Right lobe of liver (tissue), 6 donors: ENCODE results near the gene NFIB. TPM values are rescaled to one million over a fixed set of nuclear protein-coding genes. Genes with fewer than 3 reads are reported as not detected.

ENCODE experiments used
- ATAC-seq, 4 donors: fragments of 200-7000 bp; cut with Tn5 transposase; one replicate each; pipeline ENCODE4 v1.9.1; 2020; ENCODE audit warnings: mild to moderate bottlenecking in 4 of 4, moderate library complexity in 4 of 4
- DNase-seq, 3 donors: peaks; one replicate each; pipeline ENCODE4 v3.0.0-alpha.2; 2020
- H3K27ac ChIP-seq, 3 donors: fragments of 200-600 bp; one replicate each; pipeline ENCODE4 v1.8.0; 2022
- H3K27me3 ChIP-seq, 2 donors: fragments of 200-600 bp; one replicate each; pipeline ENCODE4 v1.8.0; 2022
- H3K36me3 ChIP-seq, 4 donors: fragments of 200-600 bp; sonication (generic) in 1 of 4; one replicate each; pipeline versions ENCODE4 v1.5.1 to v1.8.0; 2017 to 2022; ENCODE audit warnings: control low read depth in 1 of 4
- H3K4me1 ChIP-seq, 4 donors: fragments of 200-600 bp; sonication (generic) in 1 of 4; one replicate each; pipeline versions ENCODE4 v1.5.1 to v1.8.0; 2017 to 2022; ENCODE audit warnings: control low read depth in 1 of 4
- H3K4me3 ChIP-seq, 3 donors: fragments of 200-600 bp; one replicate each; pipeline ENCODE4 v1.8.0; 2022
- H3K9me3 ChIP-seq, 4 donors: fragments of 200-600 bp; sonication (generic) in 1 of 4; one replicate each; pipeline versions ENCODE4 v1.5.1 to v1.8.0; 2017 to 2022; ENCODE audit warnings: control low read depth in 1 of 4
- POLR2A ChIP-seq: fragments of 450-650 bp; IDR thresholded peaks from one replicate; pipeline ENCODE4 v1.6.1; 2017; ENCODE audit warnings: antibody characterized with exemption, mild to moderate bottlenecking
- WGBS: methylation state at CpG from one replicate; pipeline ENCODE4 v1.1.6; 2018; ENCODE audit warnings: low coverage, low lambda C conversion rate; ENCODE audit not compliant: insufficient coverage; ENCODE audit errors: missing lambda C conversion rate; 5-methylcytosine and 5-hydroxymethylcytosine counted together
- intact Hi-C, 2 donors: fragments of 100-400 bp; cut with DNase I; formaldehyde crosslinking; loops; one replicate each; pipeline versions ENCODE4 v1.11.2 to v1.14.1; 2022
- total RNA-seq, 6 experiments: library from RNA; depleted of rRNA in 2 of 6; stranded (reverse); fragments of >200 nt in 2 of 6; fragmentation: NEBNext Ultra II Directional in 3 of 6; extraction: Animal tissue kit (Norgen Biotek cat#: 25700) in 3 of 6; gene quantifications; one replicate each; pipeline versions ENCODE4 v1.1.0 to v1.2.4, GENCODE V29; 2016 to 2023
- TF ChIP-seq, protein P1 (sequence below), 4 donors: fragments of 200-600 bp in 3 of 4; fragments of 450-650 bp in 1 of 4; IDR thresholded peaks; one replicate each; pipeline versions ENCODE4 v1.5.1 to v1.8.0; 2016 to 2022; ENCODE audit warnings: antibody characterized with exemption in 4 of 4, mild to moderate bottlenecking in 2 of 4
- donor health status: DM: no; HTN: yes; CAD: no.
- donor health status: DM: no; HTN: no; CAD: no.
- donor health status: DM: no; HTN: no; CAD: no.
- donor health status: DM: no; HTN: yes; CAD: no.
- donor health status: DM: no; HTN: yes; CAD: no.

The NFIB gene
- total RNA-seq, 6 experiments from 2014 or later = 23.0 to 45.3 (median 39.6) TPM

DNA sequence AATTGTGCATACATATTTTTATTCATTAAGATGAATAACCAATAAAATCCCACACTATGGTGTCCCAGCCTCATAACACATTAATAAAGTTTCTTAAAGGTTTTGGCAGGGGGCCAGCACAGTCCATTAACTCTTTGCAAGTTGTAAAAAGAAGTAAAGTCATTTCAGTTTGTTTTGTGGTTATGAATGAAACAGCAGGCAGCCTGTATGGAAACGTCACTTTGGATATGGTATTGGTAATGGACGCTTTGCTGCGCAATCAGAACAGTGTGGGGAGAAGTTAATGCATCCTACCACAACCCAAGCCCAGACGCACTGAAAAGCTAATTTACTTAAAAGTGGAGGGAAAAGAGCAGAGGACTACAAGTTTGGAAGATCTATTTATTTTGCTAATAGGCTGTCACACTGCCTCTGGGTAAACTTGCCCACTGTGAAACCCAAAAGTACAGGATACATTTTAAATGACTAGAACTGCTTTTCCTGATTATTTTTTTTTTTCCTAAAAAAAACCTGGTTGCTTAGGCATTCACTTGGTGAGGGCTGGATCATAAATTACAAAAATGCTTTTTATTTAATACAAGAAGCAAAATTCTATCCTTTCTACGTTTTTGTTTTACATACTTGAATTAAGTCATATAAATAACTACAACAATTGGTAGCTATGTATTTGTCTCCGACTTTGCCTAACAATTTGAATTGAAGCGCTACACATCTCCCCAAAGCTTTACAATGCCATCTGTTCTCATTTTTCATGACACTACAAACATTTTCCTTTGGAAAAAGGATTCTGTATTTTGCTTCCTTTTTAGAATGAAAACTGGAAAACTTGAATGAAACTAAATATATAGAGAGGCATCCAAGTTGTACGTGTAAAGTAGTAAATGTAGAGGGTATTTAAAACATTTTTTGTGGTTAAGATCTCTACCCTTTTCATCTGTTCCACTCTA, 104.3 kb downstream of the NFIB start:
- Histone ChIP-seq H3K27ac (no peak overlapping the region), H3K4me3 (no peak overlapping the region), H3K36me3 (no peaks in the 10 kb centered on the region), H3K9me3 (no peaks in the 10 kb centered on the region), H3K27me3 (no peaks in the 10 kb centered on the region), H3K4me1 (peaks cover 0 to 47% (median 9%) of the 10 kb centered on the region in 4 donors)
- intact Hi-C loops = no loop called here
- WGBS = 61% methylated on average over 8 of the region's 8 CpGs
- no peak for TF ChIP-seq POLR2A
- TF ChIP-seq, protein P1, sequence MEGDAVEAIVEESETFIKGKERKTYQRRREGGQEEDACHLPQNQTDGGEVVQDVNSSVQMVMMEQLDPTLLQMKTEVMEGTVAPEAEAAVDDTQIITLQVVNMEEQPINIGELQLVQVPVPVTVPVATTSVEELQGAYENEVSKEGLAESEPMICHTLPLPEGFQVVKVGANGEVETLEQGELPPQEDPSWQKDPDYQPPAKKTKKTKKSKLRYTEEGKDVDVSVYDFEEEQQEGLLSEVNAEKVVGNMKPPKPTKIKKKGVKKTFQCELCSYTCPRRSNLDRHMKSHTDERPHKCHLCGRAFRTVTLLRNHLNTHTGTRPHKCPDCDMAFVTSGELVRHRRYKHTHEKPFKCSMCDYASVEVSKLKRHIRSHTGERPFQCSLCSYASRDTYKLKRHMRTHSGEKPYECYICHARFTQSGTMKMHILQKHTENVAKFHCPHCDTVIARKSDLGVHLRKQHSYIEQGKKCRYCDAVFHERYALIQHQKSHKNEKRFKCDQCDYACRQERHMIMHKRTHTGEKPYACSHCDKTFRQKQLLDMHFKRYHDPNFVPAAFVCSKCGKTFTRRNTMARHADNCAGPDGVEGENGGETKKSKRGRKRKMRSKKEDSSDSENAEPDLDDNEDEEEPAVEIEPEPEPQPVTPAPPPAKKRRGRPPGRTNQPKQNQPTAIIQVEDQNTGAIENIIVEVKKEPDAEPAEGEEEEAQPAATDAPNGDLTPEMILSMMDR (IDR thresholded peaks at IDR 0.05) = no peak
- DNase-seq (no peak), ATAC-seq (no peak)

GRCh38 chr9:14207352-14207995, 106.5 kb downstream of the NFIB start:
- intact Hi-C loops = no loop called here
- no peak for DNase-seq
- 17% methylated on average over 4 of the region's 6 CpGs for WGBS
- no peaks in the 10 kb centered on the region for H3K9me3 ChIP-seq
- peaks cover 0 to 57% (median 9%) of the 10 kb centered on the region in 4 donors for H3K4me1 ChIP-seq
- ATAC-seq = peak; percentile 23 to 53 (median 44)
- no peak for TF ChIP-seq POLR2A
- TF ChIP-seq, protein P1 (IDR thresholded peaks at IDR 0.05) = no peak
- no peak overlapping the region for H3K4me3 ChIP-seq
- H3K36me3 ChIP-seq = no peaks in the 10 kb centered on the region
- H3K27me3 ChIP-seq = no peaks in the 10 kb centered on the region
- peak overlapping the region in 2 of 3 donors; percentile 31 to 35 for H3K27ac ChIP-seq

DNA sequence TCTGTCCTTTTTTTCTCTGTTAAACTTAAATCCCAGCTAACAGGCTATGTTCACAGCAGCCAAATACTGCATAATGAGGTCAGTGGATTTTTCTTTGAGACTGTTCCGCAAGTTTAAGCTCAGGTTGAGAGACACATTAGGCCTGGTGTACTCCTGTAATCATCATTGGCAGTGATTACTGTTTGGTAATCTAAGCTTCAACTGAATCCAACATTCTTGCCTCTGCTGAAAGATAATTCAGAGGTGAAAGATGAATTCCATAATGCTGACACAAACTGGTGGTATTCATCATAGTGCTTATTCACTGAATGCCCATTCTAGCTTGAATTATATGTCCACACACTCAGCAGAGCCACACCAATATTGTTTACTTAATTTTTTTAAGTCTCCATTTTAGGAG, 108.5 kb downstream of the NFIB start:
- intact Hi-C loops = no loop called here
- no peak overlapping the region for H3K4me3 ChIP-seq
- DNase-seq (no peak), ATAC-seq (peak; percentile 39 to 69 (median 64))
- H3K36me3 ChIP-seq = no peaks in the 10 kb centered on the region
- H3K27ac ChIP-seq = peak overlapping the region in 2 of 3 donors; percentile 1 to 30
- TF ChIP-seq, protein P1 (IDR thresholded peaks at IDR 0.05) = no peak
- H3K4me1 ChIP-seq = peaks cover 0 to 54% (median 9%) of the 10 kb centered on the region in 4 donors
- H3K9me3 ChIP-seq = no peaks in the 10 kb centered on the region
- WGBS = 36% methylated on average over 1 of the region's 1 CpG
- H3K27me3 ChIP-seq = no peaks in the 10 kb centered on the region

GRCh38 chr9:14203356-14204056, 110.4 kb downstream of the NFIB start:
- no peak for TF ChIP-seq POLR2A
- TF ChIP-seq, protein P1 (IDR thresholded peaks at IDR 0.05) = peak in 2 of 4 donors; percentile 5 to 7
- peak overlapping the region in 1 of 3 donors; percentile 19 for H3K4me3 ChIP-seq
- DNase-seq = peak; percentile 80 to 91 (median 89)

More at GRCh38 chr9:14203356-14204056, 110.4 kb downstream of the NFIB start:
- WGBS = 21% methylated on average over 12 of the region's 12 CpGs
- Histone ChIP-seq H3K36me3 (no peaks in the 10 kb centered on the region), H3K27me3 (no peaks in the 10 kb centered on the region), H3K27ac (peak overlapping the region; percentile 11 to 73 (median 59)), H3K4me1 (peaks cover 0 to 62% (median 16%) of the 10 kb centered on the region in 4 donors), H3K9me3 (no peaks in the 10 kb centered on the region)
- ATAC-seq = peak; percentile 72 to 94 (median 82)
- intact Hi-C loops = no loop called here
